Measurements from ENCODE around the gene CA12.

Gene CA12

DNA sequence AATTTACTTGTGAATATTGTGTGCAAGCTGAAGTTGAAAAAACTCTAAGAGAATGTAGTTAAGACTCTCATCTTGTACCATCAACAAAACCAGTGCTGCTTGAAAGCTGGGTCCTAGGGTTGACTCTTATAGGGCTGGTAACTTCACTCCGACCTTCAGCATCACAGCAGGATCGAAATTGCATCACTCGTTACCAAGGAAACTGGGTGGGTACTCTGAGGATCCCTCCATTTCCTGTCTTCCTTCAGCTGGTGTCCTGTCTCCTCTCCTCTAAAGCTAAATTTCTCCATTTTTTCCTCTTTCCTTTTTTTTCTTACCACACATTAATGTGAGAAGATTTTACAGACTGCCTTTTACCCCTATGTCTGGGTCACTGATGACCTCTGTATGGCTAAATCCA is 107.2 kb downstream of the CA12 start:
- Histone ChIP-seq H3K36me3 (replicated peaks) (peaks cover 3% of the 10 kb centered on the region), H3K4me3 (ENCODE audit: low read depth, low read length) (no peak overlapping the region), H3K27ac (no peak overlapping the region), H3K27me3 (replicated peaks) (no peaks in the 10 kb centered on the region)
- in situ Hi-C loops (cut with HindIII; ENCODE audit: low pct_ligation_motif_present, low sequenced_read_pairs) = no loop called here
- DNase-seq = no peak
- TF ChIP-seq, protein P1, sequence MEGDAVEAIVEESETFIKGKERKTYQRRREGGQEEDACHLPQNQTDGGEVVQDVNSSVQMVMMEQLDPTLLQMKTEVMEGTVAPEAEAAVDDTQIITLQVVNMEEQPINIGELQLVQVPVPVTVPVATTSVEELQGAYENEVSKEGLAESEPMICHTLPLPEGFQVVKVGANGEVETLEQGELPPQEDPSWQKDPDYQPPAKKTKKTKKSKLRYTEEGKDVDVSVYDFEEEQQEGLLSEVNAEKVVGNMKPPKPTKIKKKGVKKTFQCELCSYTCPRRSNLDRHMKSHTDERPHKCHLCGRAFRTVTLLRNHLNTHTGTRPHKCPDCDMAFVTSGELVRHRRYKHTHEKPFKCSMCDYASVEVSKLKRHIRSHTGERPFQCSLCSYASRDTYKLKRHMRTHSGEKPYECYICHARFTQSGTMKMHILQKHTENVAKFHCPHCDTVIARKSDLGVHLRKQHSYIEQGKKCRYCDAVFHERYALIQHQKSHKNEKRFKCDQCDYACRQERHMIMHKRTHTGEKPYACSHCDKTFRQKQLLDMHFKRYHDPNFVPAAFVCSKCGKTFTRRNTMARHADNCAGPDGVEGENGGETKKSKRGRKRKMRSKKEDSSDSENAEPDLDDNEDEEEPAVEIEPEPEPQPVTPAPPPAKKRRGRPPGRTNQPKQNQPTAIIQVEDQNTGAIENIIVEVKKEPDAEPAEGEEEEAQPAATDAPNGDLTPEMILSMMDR (IDR thresholded peaks at IDR 0.05; ENCODE audit: low read depth, low read length, missing control alignments) = no peak

All from brain microvascular endothelial cell (primary cell).